HG02970 (cell line): ENCODE results near the gene PERP.
"Not testable (repeated sequence)": the region's sequence is repeated elsewhere in the genome, so short reads cannot be mapped to it uniquely, and the experiment has no call there.

ENCODE experiments used
- ATAC-seq: cut with Tn5 transposase; IDR thresholded peaks from one replicate; pipeline ENCODE4 v1.9.1; 2021; ENCODE audit warnings: mild to moderate bottlenecking, moderate library complexity, moderate number of reproducible peaks; ENCODE audit not compliant: unreplicated experiment, low FRiP score

Gene PERP

DNA sequence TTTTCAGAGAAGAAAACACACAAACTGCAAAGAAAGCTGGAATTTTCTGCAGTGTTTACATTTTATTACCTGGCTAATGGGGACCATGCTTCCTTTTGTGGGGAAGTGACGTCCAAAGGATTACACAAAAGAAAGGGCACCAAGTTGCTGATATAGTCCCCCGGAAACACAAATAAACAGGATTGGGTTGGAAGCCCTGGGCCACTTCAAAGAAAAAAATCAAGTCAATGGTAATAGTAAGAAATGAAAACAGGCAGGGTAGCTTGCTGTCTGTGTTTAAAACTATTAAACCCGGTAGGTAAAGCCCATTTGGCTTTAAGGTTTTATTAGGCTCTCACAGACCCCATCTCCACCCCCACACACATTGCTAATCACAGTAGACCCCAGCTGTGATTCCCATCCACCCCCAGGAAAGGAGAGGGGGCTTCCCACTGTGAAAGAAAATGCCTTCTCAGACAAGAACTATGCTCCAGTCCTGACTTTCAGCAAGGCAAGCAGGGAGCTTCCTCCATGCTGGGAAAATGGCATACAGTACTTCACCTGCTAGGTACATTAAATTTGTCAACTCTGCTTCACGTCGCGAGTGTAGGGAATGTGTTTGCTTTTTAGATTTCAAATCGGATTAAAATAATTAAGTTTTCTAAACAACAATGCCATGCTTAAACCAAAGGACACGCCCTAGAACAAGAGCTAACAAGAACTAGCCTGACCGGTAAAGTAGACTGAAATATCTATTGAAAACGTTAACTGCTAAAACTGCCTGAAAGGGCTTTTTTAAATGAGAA is 1.1 kb downstream of the PERP start:
- ATAC-seq = no peak

DNA sequence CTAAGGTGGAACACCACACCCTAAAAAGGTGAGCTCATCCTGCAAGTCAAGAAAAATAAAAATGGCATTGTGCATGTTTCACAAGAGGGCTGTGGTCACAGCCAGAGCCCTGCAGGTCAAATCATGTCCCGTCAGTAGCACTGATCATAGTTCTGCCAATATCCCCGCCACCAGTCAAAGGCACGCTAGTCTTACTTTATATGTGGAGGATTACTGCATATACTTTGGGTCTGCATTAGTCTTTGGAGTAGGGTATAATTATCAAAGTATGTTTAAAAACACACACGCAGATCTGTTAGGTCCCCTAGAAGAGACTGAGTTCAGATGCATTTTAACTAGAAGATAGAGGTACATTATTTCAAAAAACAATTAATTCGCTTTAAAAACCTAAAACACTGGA is 1.8 kb downstream of the PERP start:
- no peak for ATAC-seq

DNA sequence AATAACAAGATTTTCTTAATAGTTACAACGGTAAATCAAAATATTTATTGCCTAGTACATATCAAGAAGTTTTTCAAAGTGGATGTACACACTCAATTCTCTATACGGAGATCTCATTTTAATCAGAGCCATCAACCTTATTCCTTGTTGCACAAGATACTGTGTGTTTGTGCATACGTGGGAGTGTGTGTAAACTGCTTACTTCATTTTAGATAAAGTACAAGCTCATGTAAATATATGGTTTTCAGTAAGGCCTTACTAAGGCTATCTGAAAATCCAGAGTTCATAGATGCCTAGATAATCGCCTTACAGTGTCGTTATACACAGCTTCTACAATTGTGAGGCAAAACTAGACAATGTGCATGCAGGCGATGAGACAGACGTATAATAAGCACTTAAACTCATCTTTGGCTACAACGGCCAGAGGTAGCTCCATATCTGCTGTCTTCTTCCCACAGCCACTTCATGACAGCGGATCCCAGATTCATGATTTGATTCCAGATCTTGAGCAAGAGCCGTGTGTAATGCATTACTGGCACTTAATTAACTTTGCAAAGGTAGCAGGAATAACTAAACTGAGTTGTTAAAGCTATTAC is 2.5 kb downstream of the PERP start:
- ATAC-seq = no peak

DNA sequence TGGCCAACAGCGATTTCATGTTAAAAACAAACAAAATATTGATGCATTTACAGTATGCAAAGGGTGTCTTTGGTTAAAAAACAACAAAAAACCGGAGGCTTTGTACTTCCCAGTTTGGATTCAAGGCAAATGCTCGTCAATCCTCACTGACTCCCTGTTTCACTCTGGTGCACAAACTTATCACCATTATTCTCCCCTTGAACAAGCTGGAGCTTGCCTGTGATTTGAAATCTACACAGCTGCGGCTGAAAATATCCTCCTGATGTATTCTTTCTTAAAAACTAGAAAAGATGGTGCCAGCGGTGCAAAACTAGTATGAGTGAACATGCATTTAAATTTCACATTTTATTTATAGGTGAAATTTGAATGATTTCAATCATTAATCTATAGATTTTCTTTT is 3.3 kb downstream of the PERP start:
- ATAC-seq = no peak

DNA sequence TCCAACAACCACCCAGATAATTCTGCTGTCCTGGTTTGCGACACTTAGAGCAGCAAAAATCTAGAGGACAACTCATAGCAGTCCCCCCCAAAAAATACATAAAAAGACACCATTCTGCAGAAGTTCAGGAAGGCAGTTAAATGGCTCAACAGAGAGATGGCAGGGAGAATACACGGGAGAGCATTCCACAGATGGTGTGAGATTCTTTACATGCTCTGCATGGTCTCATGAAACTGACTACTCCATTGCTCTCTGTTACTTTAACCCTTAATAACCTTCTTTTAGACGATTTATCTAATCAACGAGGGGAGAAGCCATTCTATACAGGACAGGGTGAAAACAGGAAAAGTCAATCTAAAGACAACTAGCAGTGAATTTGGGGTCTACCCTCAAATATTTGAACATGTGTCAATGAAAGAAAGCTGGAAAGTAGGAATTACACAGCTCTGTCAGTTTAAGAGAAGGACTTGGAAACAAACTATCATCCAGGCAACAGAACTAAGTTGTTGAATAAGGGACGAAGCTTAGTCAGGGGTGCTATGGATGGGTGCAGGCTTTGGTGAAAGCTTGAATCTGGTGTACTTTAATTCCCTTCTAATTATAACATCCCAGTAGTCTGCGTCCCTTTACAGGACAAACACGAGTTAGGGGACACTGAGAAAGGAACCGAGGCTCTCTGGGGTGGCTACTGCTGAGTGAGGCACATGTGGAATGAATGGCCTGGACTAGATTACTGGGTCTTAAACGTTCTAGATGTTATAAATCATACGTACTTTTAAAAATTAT is 5.1 kb downstream of the PERP start:
- ATAC-seq = no peak

DNA sequence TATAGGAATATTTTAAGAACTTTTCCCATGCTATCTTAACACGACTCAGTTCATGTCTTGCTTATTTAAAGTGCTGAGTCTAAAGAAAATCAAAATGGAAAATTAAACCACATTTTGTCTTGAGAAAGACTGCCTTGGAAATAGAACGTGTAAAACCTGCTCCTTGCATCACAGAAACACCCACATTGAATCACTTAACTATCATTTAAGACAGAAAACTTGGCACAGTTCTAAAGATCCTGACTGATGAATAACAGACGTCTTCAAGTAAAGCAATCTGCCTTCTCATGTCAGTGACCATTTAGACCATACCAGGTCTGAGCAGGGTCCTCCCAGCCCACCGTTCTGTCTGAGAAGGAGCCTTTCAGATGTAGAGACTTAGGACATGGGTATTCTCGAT is 7.4 kb downstream of the PERP start:
- ATAC-seq = no peak

DNA sequence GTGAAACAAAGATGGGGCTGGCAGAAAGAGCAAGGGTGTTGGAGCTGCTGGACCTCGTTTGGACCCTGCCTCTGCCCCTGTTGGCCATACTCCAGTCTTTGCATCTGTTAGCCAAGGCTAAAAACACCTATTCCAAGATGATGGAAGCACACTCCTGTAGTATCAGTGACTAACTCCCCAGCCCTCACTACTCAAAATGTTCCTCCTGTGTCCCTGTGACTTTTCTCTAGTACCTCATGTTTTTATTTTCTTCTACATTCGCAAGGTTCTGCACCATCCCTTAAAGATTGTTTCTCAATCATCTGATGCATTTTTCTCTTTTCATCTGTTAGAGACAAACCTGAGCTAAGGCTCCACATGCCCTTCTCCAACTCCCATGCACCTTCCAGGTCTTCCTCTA is 8.9 kb downstream of the PERP start:
- ATAC-seq = no peak

DNA sequence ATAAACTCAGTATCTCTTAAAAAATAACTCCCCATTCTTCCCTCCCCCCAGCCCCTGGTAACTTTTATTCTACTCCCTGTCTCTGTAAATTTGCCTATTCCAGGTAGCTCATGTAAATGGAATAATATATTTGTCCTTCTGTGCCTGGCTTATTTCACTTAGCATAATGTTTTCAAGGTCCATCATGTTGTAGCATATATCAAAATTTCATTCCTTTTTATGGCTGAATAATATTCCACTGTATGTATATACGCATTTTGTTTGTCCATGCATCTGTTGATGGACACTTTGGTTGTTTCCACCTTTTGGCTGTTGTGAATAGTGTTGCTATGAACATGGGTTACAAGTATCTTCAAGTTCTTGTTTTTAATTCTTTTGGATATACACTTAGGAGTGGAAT is 13.0 kb downstream of the PERP start:
- ATAC-seq = no peak

DNA sequence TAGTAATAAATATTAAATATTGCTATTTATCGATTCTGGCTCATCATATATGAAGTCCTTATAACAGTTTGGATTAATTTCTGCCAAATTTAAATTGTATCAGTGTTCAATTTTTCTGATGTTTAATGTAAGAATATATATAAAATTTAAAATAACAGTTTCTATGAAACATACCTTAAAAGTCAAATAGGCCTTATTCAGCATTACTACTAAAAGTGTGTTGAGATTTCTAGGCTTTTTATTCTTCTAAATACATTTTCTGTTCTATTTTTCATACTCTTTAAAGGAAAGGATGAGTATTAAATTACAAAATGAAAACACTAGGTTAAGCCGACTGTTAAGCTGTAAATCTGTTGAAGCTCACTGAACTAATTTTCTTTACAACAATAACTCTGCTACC is 13.6 kb downstream of the PERP start:
- ATAC-seq = no peak

DNA sequence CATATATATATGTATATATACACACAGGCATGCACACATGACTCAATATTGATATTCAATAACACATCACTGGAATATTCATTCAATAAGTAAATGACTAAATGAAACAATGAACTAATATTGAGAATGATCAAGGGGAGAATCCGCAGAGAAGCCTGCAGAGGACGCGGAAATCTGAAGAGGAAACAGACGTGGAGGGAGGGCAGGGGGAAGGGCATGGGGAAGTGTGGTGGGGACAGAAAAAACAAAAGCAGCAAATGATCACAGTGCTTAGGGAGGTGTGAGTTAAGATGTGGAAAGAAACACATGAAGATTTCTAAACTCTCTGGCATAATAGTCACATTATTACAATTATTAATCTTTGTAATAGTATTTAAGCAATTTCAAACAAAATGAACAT is 14.5 kb downstream of the PERP start:
- no peak for ATAC-seq

DNA sequence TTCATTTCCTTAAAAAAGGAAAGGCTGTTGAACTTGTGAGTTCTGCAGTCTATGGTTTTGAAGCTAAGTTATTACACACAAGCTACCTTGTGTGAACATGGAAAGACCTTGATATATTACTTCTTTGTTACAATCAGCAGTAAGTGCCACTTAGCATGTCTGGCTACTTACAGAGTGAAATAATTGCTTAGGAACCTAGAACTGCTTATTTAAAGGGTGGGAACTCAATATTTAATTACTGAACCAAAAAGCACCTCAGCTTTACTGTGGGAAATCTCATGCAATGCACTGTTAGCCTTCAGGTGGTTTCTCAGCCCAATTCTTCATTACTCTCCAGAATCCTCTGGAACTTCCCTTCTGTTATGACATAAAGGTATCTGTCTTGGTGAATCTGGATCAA is 17.9 kb downstream of the PERP start:
- no peak for ATAC-seq

DNA sequence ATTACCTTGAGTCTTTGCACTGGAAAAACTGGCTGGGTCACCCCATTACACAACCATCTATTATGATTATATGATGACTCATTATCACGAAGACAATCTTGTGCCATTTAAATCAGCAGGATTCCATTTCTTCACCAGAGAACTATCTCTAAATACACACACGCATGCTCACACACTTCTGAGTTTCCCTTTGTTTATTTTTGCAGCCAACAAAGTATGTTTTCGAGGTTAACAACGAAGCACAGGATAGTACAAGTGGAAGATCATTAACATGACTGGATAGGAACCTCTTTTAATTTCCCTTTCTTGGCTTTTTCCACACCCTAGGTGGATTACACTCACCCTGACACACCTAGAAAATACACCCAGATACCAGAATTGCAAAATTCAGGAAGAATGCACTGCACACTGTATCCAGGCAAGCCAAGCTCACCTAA is 18.9 kb downstream of the PERP start:
- ATAC-seq = no peak

DNA sequence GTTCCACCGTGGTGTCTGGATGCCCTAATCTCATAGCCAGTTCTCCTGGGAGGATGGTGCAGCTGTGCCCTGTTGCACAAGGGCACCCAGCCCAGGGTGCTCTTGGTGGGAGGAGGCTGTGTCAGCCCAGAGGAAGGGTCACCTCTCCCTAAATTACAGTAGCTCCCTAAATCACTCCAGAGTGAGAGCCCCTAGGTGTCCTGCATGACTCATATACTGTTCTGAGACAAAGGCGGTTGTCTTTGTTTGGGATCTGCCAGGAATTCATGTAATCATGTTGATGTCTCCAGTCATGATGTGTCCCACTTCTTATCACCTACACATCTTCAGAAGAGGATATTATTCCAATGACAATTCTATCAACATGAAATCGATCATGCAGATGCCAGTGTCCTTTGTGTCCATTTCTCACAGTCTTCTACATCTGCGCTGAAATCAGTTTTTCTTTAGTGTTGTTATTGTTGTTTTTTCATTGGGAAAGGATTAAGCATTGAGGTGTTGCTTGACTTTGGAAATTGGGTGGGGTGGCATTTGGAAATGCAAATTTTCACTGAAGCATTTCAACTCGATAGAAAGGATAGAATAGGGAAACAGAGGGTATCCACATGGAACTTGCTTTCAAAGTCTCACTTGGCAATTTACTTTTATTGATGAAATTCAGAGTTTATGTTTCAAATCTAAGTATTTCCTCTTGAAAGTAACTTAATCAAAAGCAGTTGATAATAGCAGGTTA is 19.5 kb downstream of the PERP start:
- no peak for ATAC-seq

DNA sequence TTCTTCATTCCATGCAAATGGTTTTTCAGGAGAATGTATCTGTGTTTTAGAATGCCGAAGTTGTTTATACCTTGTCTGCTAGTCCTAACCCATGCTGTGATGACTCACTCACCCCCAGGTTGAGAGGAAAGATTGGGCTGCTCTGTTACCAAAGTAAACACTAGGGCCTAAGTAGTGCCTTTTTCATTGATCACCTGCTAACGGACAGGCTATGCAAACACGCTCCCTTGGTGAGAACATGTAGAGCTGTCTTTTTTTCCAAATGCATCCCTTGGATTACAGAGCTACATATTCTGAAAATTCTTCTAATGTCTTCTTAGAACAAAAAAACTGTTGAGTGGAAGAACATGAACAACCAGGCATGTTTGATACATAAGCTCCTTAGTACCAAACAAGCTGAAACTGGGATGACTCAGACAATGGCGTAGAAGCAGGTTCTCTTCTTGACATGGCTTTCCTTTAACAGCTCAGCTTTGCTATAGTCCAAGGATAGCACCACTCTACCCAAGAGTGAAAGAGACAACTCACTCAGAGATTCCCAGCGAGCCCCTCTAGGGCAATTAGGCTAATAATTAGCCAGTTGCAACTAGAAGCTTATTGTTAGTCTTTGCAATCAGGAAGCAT is 20.5 kb downstream of the PERP start:
- no peak for ATAC-seq

DNA sequence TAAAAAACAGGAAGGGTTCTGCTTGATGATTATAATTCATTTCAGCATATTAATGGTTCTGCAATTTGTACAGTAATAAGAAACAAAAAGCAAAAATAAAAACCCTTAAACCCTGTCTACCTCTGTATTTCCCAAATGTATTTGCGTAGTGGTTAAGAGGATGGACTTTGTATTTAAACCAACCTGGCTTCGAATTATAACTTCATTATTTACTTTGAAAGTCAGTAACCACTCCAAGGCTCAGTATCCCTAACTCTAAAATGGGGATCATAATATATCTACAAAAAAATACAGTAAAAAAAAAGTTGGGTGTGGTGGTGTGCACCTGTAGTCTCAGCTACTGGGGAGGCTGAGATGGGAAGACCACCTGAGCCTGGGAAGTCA is 21.4 kb downstream of the PERP start:
- no peak for ATAC-seq

DNA sequence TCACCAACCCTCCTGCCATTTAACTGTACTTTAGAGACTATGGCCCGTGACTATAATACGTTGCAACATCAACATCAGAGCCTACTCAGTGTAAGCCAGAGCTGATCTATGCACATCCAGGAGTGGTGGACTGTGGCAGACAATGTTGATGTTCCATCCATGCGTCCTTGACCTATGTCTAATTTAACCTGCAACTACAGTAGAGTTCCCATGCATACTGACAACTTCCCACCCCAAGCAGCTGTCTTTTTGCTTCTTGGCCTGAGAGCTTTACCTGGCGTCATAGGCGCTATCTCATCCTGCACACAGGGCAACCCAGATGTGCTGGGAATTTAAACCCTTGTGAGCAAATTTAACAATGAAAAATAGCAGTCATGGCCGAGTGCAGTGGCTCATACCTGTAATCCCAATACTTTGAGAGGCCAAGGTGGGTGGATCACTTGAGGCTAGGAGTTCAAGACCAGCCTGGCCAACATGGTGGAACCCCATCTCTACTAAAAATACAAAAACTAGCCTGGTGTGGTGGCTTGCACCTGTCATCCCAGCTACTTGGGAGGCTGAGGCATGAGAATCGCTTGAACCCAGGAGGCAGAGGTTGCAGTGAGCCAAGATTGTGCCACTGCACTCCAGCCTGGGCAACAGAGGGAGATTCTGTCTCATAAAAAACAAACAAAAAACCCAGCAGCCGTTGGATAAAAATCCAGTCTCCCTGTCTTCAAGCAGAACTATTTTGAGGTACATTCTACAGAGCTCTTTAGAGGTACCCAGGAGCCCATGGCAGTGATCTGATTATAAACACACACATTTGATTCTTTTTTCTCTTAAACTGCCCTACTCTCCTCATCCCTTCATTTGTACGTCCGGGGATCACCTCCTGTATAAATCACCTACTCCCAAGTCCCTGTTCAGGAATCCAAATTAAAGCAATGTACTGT is 22.0 kb downstream of the PERP start:
- no peak for ATAC-seq

DNA sequence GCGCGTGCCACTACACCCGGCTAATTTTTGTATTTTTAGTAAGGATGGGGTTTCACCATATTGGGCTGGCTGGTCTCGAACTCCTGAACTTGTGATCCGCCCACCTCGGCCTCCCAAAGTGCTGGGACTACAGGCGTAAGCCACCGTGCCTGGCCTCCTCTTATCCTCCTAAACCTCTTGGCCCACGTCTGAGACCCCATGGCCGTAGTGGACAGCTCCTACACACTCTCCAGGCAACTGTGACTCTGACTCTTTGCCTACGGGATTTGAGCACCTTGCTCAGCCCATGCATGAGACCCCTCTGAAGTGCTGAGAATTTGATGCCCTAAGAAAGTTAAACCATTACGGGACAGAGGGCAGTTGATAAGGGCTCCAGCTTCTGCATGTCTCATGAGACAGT is 25.0 kb downstream of the PERP start:
- ATAC-seq = no peak

DNA sequence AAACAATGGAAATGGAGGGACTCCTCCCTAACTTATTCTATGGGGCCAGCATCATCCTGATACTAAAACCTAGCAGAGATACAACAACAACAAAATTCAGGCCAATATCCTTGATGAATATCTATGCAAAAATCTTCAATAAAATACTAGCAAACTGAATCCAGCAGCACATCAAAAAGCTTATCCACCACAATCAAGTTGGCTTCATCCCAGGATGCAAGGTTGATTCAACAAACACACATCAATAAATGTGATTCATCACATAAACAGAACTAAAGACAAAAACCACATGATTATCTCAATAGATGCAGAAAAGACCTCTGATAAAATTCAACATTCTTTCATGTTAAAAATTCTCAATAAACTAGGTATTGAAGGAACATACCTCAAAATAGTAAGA is 27.7 kb downstream of the PERP start:
- not testable (repeated sequence) for ATAC-seq

DNA sequence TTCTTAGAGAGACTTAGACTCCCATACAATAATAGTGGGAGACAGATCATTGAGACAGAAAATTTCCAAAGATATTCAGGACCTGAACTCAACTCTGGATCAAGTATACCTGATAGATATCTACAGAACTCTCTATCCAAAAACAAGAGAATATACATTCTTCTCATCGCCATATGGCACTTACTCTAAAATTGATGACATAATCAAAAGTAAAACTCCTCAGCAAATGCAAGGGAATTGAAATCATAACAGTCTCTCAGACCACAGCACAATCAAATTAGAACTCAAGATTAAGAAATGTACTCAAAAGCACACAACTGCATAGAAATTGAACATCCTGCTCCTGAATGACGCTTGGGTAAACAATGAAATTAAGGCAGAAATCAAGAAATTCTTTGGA is 28.7 kb downstream of the PERP start:
- no peak for ATAC-seq
